ENCODE results near the gene CCDC159.
"Not testable (repeated sequence)": the region's sequence is repeated elsewhere in the genome, so short reads cannot be mapped to it uniquely, and the experiment has no call there.

Gene CCDC159, protein sequence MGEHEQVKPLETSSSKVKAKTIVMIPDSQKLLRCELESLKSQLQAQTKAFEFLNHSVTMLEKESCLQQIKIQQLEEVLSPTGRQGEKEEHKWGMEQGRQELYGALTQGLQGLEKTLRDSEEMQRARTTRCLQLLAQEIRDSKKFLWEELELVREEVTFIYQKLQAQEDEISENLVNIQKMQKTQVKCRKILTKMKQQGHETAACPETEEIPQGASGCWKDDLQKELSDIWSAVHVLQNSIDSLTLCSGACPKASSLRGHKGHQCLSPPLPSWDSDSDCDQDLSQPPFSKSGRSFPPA

DNA sequence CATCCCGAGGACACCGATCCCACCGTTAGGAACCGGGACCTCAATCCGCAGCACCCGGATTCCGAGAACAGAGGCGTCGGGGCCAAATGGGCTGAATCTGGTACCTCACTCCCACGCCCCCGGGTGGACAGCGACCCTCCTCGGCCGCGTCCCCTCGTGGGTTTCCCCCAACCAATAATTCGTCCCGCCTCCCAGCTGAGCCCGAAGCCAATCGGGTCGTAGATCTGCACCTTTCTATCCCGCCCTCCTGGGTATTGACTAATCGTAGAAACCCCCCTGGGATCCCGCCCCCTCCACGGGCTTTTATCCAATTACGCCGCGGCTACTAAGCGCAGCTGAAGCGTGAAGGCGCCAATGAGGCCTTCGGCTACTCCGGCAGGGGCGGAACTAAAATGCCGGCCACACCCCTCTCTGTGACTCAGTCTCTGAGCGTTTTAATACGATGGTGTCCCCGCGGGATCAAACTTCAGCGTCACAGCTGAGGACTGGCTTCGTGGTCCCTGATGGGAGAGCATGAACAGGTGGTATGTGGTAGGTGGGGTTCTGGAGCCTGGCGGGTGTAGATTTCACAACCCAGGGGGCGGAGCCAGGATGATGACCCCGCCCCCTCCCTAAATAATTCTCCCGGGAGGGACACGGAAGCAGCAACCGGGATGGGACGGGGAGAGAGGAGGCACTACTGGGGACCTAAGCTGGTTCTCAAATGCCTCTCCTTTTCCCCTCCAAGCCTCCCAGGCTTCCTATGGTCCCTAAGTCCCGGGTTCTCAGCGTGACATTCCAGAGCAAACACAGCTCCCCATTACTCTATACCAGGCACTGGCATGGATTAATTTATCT lies at the start of gene CCDC159, which contains the start of gene TMEM205:
Gene CCDC159 (plus strand): TSS at position 416 of the 837 bp plus-strand sequence. CDS start 88 bp downstream, at position 504.
Gene TMEM205 (minus strand): TSS at position 165 of the 837 bp plus-strand sequence. CDS start 649 bp downstream, outside the sequence.
- peak; percentile 99 for DNase-seq

GRCh38 chr19:11299946-11300810 lies 46.1 kb upstream of the CCDC159 start:
- no peak for DNase-seq

- DNase-seq, result no peak
Observed at GRCh38 chr19:11300811-11301120, 45.6 kb upstream of the CCDC159 start.

DNA sequence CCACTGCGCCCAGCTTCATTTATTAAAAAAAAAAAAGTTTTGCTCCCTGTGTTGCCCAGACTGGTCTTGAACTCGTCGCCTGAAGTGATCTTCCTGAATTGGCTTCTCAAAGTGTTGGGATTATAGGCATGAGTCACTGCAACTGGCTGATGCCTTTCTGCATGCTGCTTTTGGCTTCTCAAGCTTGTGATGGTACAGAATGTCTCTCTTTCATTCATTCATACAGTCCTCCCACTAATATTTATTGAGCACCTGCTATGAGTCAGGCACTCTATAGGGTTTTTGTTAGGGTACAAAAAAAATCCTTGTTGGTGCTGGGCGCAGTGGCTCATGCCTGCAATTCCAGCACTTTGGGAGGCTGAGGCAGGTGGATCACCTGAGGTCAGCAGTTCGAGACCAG lies 41.4 kb upstream of the CCDC159 start:
- DNase-seq, result no peak

DNA sequence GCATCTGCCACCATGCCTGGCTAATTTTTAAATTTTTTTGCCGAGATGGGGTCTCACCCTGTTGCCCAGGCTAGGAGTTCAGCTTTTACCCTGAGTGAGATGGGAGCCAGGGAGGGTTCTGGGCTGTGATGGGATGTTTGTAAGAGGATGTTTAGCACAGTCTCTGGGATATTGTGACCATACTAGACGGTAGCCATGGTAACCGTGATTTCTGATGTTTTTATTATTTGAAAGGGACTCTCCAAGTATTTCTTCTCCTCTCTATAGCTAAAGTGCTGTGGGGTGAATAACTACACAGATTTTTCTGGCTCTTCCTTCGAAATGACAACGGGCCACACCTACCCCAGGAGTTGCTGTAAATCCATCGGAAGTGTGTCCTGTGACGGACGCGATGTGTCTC lies 40.0 kb upstream of the CCDC159 start:
- DNase-seq, result no peak

DNA sequence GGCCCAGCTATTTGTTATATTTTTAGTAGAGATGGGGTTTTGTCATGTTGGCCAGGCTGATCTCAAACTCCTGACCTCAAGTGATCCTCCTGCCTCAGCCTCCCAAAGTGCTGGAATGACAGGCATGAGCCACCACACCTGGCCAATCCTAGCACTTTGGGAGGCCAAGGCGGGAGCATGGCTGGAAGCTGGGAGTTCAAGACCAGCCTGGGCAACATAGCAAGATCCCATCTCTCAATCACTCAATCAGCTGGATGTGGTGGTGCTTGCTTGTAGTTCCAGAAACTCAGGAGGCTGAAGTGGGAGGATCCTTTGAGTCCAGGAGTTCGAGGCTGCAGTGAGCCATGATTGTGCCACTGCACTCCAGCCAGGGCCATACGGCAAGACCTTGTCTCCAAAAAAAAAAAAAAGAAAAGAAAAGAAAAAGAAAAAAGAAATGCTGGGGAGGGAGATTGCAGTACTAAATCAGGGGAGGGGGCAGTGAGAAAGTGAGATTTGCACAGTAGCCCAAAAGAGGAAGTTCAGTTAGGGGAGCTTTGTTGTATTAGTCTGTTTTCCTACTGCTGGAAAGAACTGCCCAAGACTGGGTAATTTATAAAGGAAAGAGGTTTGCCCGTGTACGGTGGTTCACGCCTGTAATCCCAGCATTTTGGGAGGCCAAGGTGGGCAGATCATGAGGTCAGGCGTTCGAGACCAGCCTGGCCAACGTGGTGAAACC lies 25.9 kb upstream of the CCDC159 start:
- not testable (repeated sequence) for DNase-seq

- DNase-seq, result no peak
Observed at GRCh38 chr19:11321191-11322126, 24.9 kb upstream of the CCDC159 start.

GRCh38 chr19:11322269-11323024 lies 23.9 kb upstream of the CCDC159 start:
- no peak for DNase-seq

DNA sequence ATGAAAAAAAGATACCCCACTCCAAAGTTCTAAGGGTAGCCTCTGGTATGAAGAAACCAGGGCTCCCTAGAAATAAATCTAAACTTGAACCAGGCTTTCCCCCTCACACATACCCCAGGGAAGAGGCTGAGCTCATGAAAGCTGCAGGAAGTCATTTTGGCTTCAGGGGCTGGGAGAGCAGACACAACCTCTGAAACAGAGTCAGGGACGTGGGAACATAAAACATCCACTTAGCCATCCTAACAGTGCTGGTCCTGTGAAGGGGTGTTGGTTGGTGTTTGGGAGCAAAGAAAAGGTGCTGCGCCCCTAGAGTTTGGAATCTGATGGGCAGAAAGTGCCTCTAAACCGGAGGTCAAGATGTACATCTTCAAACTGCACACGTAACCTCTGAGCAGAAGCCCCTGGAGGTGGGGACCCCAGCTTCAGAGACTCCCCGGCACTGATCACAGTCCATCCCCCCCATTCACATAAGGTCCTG lies 22.7 kb upstream of the CCDC159 start:
- no peak for DNase-seq

- peak; percentile 92 for DNase-seq
Observed at GRCh38 chr19:11324079-11324661, 22.1 kb upstream of the CCDC159 start.

- no peak for DNase-seq
Observed at GRCh38 chr19:11324748-11325389, 21.4 kb upstream of the CCDC159 start.

DNA sequence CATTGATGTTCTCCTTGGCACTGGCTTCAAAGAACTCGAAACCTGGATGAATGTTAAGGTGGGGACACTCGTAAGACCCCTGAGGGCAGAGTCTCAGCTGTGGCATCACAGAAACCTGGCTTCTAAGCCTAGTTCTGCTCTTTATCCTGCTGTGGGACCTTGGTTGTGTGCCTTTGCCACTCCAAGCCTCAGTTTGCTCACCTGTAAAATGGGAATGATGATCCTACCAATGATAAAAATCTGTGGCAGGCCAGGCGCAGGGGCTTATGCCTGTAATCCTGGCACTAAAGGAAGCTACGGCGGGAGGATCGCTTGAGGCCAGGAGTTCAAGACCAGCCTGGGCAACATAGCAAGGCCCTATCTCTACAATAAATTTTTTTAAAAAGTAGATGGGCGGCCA lies 20.8 kb upstream of the CCDC159 start:
- DNase-seq, result no peak

GRCh38 chr19:11330127-11330526 lies 16.2 kb upstream of the CCDC159 start:
- no peak for DNase-seq

DNA sequence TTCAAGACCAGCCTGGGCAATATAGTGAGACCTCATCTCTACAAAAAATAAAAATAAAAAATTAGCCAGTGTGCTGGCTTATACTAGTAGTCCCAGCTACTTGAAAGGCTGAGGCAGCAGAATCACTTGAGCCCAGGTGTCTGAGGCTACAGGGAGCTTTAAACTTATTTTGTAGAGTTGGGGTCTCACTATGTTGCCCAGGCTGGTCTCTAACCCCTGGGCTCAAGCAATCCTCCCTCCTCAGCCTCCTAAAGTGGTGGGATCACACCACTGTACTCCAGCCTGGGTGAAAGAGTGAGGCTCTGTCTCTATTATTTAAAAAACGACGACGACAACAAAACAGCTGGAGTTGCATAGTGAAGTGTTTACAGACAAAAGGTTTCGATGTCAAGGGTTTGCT lies 14.8 kb upstream of the CCDC159 start:
- no peak for DNase-seq

- DNase-seq, result no peak
Observed at GRCh38 chr19:11332822-11333221, 13.5 kb upstream of the CCDC159 start.

DNA sequence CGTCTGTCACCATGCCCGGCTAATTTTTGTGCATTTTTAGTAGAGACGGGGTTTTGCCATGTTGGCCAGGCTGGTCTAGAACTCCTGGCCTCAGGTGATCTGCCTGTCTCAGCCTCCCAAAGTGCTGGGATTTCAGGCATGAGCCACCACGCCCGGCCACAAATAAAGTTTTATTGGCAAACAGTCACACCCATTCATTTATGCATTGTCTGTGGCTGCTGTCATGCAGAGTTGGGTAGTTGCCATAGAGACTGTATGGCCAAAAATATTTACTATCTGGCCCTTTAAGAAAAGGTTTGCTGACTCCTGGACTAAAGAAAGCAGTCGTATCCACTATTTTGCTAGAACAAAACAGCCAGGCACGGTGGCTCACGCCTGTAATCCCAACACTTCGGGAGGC lies 12.5 kb upstream of the CCDC159 start:
- DNase-seq, result not testable (repeated sequence)

DNA sequence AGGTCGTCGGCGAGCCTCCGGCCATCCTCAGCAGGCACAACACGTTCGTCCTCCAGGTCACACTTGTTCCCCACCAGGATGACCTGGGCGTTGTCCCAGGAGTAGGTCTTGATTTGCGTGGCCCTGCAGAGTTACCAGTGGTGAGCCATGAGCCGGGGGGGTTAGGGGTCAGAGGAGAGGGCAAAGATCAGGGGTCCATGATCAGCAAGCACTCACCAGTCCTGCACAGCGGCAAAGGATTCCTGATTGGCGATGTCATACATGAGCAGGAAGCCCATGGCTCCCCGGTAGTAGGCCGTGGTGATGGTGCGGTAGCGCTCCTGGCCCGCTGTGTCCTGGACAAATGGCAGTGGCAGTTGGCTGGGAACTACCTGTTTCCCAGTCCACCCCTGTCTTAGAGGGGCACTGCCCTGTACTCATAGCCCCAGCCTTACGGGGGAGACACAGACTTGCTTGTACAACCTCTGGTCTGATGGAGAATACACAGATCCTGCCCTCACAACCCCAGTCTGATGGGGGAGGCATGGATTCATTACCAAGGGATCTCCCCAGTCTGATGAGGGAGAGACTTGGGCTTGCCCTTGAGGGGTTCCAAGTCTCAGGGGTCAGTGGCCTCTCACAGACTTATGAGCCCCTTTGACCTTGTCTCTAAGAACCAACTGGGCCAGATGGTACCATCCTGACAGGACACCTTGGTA lies 10.7 kb upstream of the CCDC159 start:
- no peak for DNase-seq

GRCh38 chr19:11337080-11337479 lies 9.2 kb upstream of the CCDC159 start:
- no peak for DNase-seq

GRCh38 chr19:11338121-11338520 lies 8.2 kb upstream of the CCDC159 start:
- no peak for DNase-seq

Measured in DMS79 (cell line).